GM12878 (cell line): ENCODE measurements around the gene TARBP1.

ENCODE experiments used
- BMI1 ChIP-seq: fragments of 450-650 bp; IDR thresholded peaks from 2 replicates; pipeline ENCODE4 v1.6.1; 2016; ENCODE audit warnings: mild to moderate bottlenecking, moderate library complexity, borderline replicate concordance
- CTCF ChIP-seq, 3 experiments: IDR thresholded peaks in 2 of 3; conservative IDR thresholded peaks in 1 of 3; 2 replicates each; pipeline ENCODE4 v1.5.1; 2011; ENCODE audit warnings: low read depth in 3 of 3, low read length in 3 of 3, mild to moderate bottlenecking in 3 of 3, control low read depth in 2 of 3, moderate library complexity in 2 of 3, inconsistent platforms in 1 of 3, mixed read lengths in 1 of 3; ENCODE audit not compliant: control insufficient read depth in 2 of 3, insufficient read depth in 1 of 3; ENCODE audit errors: extremely low read depth in 1 of 3
- EP300 ChIP-seq, 2 experiments: fragments of 150-350 bp in 1 of 2; IDR thresholded peaks; 2 replicates each; pipeline ENCODE4 v1.6.1; 2011 to 2012; ENCODE audit warnings: low read depth in 2 of 2, low read length in 2 of 2, borderline replicate concordance in 1 of 2, improper control_type of control experiment in 1 of 2, inconsistent platforms in 1 of 2; ENCODE audit not compliant: control insufficient read depth in 1 of 2
- ETV6 ChIP-seq, 2 experiments: fragments of 450-650 bp in 1 of 2; IDR thresholded peaks in 1 of 2; conservative IDR thresholded peaks in 1 of 2; 2 replicates each; pipeline ENCODE4 v1.6.1; 2014; ENCODE audit warnings: antibody characterized with exemption in 1 of 2, borderline replicate concordance in 1 of 2, low read depth in 1 of 2, mild to moderate bottlenecking in 1 of 2, moderate library complexity in 1 of 2
- GABPA ChIP-seq: IDR thresholded peaks from 2 replicates; pipeline ENCODE4 v1.6.1; 2014; ENCODE audit warnings: antibody characterized with exemption, low read depth, mild to moderate bottlenecking, inconsistent platforms
- SP1 ChIP-seq: IDR thresholded peaks from one replicate; pipeline ENCODE4 v1.6.1; 2011; ENCODE audit warnings: low read depth, low read length
- TCF12 ChIP-seq: IDR thresholded peaks from 2 replicates; pipeline ENCODE4 v1.6.1; 2011; ENCODE audit warnings: low read depth, mild to moderate bottlenecking, low read length
- USF1 ChIP-seq: IDR thresholded peaks from 2 replicates; pipeline ENCODE4 v1.6.1; 2011; ENCODE audit warnings: borderline replicate concordance, low read depth, mild to moderate bottlenecking, moderate library complexity, mixed read lengths, low read length; ENCODE audit not compliant: insufficient read depth; ENCODE audit errors: extremely low read length

- TF ChIP-seq ETV6 (conservative IDR thresholded peaks at IDR 0.05 in 1 of 2, IDR thresholded peaks at IDR 0.05 in 1 of 2; ENCODE audit: borderline replicate concordance in 1 of 2, low read depth in 1 of 2) (no peak), SP1 (no peak), EP300 (IDR thresholded peaks at IDR 0.05; ENCODE audit: borderline replicate concordance in 1 of 2, control insufficient read depth in 1 of 2, low read depth in 2 of 2, low read length in 2 of 2) (no peak), GABPA (no peak), CTCF (IDR thresholded peaks at IDR 0.05 in 2 of 3, conservative IDR thresholded peaks at IDR 0.05 in 1 of 3; ENCODE audit: control insufficient read depth in 2 of 3, extremely low read depth in 1 of 3, insufficient read depth in 1 of 3, low read depth in 3 of 3, low read length in 3 of 3) (no peak), BMI1 (no peak), TCF12 (no peak), USF1 (no peak)
Measured at GRCh38 chr1:234412830-234413229, 66.1 kb downstream of the TARBP1 start.
